Measurements from ENCODE around the gene NACC2.
"Not testable (repeated sequence)": the region's sequence is repeated elsewhere in the genome, so short reads cannot be mapped to it uniquely, and the experiment has no call there.

Gene NACC2

DNA sequence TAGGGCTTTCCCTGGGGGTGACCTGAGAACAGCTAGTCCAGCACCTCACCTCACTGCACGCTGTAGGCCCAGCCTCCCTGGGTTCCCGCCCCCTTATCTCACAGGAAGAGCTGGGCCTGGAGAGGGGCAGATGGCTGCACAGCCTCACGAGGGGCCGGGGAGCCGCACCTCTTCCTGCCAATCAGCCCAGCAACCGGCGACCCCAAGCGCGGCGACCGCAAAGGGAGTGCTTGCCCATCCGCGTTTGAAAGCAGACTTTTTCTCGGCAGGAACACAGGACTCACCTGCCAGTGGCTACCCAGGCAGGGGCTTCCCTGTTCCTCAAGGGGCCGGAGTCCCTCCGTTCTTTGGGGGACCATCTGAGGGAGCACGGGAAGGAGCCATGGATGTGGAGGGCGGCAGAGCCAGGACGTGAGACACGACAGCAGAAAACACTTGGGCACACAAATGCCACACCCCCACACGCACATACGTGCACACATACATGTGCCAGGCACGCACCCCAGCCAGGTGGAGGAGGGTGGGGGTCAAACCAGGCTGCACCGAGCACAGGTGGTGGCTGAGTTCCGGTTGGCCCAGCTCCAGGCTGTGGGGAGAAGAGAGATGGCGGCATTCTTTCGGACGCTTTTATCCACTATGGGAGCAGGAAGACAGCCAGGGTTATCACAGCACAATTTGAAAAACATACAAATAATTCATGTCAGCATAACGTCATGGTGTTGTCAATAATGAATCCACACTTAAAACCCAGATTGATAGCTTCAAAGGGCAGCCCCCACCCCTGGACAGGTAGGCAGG lies 12.3 kb upstream of the NACC2 start:
- TF ChIP-seq, protein P1, sequence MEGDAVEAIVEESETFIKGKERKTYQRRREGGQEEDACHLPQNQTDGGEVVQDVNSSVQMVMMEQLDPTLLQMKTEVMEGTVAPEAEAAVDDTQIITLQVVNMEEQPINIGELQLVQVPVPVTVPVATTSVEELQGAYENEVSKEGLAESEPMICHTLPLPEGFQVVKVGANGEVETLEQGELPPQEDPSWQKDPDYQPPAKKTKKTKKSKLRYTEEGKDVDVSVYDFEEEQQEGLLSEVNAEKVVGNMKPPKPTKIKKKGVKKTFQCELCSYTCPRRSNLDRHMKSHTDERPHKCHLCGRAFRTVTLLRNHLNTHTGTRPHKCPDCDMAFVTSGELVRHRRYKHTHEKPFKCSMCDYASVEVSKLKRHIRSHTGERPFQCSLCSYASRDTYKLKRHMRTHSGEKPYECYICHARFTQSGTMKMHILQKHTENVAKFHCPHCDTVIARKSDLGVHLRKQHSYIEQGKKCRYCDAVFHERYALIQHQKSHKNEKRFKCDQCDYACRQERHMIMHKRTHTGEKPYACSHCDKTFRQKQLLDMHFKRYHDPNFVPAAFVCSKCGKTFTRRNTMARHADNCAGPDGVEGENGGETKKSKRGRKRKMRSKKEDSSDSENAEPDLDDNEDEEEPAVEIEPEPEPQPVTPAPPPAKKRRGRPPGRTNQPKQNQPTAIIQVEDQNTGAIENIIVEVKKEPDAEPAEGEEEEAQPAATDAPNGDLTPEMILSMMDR (IDR thresholded peaks at IDR 0.05; ENCODE audit: insufficient read depth, low read length, poor library complexity, severe bottlenecking): no peak
- H3K36me3 ChIP-seq (ENCODE audit: control insufficient read depth, insufficient read depth, low read length): no peaks in the 10 kb centered on the region; the same call in 1 of the 2 replicates
- DNase-seq (ENCODE audit: extremely low read depth, insufficient read length): peak; percentile 73
- peak overlapping the region; percentile 40 for H3K4me3 ChIP-seq (replicated peaks; ENCODE audit: low read depth, low read length)
- H3K27me3 ChIP-seq (replicated peaks; ENCODE audit: control insufficient read depth, insufficient read depth, low read length): no peaks in the 10 kb centered on the region

DNA sequence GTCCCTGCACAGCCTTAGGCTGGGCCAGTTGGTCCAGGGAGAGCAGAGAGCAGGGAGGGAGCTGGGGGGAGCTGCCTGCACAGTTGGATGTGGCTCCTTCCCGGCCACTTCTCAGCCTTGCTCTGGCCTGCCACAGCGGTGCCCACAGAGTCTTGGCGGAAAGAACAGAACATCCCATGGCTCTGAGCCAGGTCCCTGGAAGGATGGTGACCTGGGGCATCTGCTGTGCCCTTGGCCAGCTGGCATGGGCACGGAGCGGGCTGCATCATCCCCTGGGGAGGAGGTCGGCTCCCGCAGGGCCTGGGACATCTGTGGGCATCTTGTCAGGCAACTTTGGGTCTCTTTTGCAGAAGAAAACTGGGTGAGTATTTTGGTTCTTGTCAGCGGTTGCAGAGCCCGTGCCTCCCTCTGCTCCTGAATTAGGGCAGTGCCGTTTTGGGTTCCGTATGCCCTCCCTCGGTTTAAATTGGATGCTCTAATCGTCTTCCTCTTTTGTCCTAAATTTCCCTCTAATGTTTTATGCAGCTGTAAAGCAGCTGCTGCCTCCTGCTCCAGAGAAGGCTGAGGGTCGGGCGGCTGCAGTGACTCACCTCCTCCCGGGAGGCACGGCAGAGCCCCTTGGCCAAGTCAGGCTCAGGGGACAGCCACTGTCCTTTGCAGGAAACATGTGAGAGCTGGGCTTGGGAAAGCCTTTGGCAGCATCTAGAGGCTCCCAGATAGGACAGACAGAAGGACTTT lies 10.5 kb upstream of the NACC2 start:
- DNase-seq (ENCODE audit: extremely low read depth, insufficient read length): no peak
- TF ChIP-seq, protein P1 (IDR thresholded peaks at IDR 0.05; ENCODE audit: insufficient read depth, low read length, poor library complexity, severe bottlenecking): no peak

DNA sequence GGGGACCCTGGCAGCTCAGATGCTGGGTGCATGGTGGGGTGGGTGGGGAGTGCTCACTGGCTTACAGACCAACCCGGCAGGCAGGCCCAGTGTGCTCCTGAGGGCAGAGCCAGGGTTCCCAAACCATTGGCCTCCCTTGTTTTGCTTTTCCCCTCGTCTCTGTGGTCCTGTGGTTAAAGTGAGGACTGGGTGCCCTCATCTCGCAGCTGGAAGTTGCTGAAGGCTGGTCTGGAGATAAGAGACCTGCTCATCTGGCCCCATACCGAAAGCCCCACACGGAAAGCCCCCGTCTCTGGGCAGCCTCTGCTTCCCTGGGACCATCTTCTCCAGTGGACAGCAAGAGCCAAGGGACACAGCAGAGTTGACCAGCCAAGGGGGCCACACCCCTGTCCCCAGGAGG lies 9.8 kb upstream of the NACC2 start:
- TF ChIP-seq, protein P1 (IDR thresholded peaks at IDR 0.05; ENCODE audit: insufficient read depth, low read length, poor library complexity, severe bottlenecking): no peak

More for the DNA sequence above, 10.5 kb upstream of the NACC2 start:
- no peaks in the 10 kb centered on the region for H3K36me3 ChIP-seq (ENCODE audit: control insufficient read depth, insufficient read depth, low read length)
- no peak overlapping the region for H3K4me3 ChIP-seq (replicated peaks; ENCODE audit: low read depth, low read length)
- no peaks in the 10 kb centered on the region for H3K27me3 ChIP-seq (replicated peaks; ENCODE audit: control insufficient read depth, insufficient read depth, low read length)

DNA sequence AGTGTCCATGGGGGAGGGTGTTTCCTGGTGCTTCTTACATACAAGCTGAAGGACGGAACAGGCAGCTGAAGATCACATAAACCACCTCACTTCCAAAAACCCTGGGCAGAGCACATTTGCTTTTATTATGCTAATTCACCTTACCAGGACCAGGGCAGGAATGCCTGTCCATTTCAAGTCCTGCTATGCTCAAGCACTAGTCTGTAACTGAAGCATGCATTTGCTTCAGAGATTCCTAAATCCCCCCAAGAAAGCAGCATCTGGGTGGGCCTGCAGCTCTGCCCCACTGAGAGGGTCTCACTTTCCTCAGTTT lies 9.4 kb upstream of the NACC2 start:
- Histone ChIP-seq H3K27me3 (replicated peaks; ENCODE audit: control insufficient read depth, insufficient read depth, low read length) (no peaks in the 10 kb centered on the region), H3K36me3 (ENCODE audit: control insufficient read depth, insufficient read depth, low read length) (no peaks in the 10 kb centered on the region), H3K4me3 (replicated peaks; ENCODE audit: low read depth, low read length) (no peak overlapping the region)
- DNase-seq (ENCODE audit: extremely low read depth, insufficient read length): no peak
- TF ChIP-seq, protein P1 (IDR thresholded peaks at IDR 0.05; ENCODE audit: insufficient read depth, low read length, poor library complexity, severe bottlenecking): no peak

More for the DNA sequence above, 9.8 kb upstream of the NACC2 start:
- no peak for DNase-seq (ENCODE audit: extremely low read depth, insufficient read length)
- no peaks in the 10 kb centered on the region for H3K27me3 ChIP-seq (replicated peaks; ENCODE audit: control insufficient read depth, insufficient read depth, low read length)
- no peak overlapping the region for H3K4me3 ChIP-seq (replicated peaks; ENCODE audit: low read depth, low read length)
- no peaks in the 10 kb centered on the region for H3K36me3 ChIP-seq (ENCODE audit: control insufficient read depth, insufficient read depth, low read length)

DNA sequence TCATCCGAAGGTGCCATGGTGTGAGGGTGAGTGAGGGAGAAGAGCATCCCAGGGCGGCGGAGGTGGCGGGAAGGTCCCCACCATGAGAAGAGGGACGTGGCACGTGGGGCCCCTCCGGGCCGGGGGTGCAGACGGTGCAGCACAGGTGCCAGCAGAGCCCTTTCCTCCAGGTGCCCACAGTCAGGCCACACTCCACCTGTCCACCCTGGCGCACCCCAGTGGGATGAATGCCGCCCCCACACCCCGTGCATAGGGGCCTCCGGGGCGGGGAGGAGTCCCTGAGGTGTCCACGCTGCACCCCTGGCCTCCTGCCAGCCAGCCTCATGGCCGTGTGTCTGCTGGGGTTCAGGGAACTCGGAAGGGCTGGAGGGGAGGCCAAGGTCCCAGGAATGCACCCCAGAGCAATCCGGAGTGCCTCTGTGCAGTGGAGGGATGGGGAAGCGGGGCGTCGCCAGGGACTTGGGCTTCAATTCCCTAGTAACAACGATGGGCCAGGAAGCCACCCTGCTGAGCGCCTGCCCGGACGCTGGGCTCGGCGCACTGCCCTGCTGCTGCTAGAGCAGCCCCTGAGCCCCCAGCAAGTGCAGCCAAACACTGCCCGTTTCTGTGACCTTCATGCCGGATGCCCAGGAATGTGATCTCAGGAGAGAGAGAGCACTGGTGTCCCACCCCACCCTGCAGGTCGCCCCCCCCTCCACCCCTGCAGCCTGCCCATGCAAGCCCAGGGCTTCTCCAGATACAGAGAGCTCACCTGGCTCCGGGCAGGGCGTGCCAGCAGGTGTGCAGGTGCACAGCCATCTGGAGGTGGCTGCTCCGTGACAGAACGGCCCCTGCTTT lies 8.8 kb upstream of the NACC2 start:
- H3K27me3 ChIP-seq (replicated peaks; ENCODE audit: control insufficient read depth, insufficient read depth, low read length): no peaks in the 10 kb centered on the region
- no peak overlapping the region for H3K4me3 ChIP-seq (replicated peaks; ENCODE audit: low read depth, low read length)
- DNase-seq (ENCODE audit: extremely low read depth, insufficient read length): no peak
- TF ChIP-seq, protein P1 (IDR thresholded peaks at IDR 0.05; ENCODE audit: insufficient read depth, low read length, poor library complexity, severe bottlenecking): no peak
- no peaks in the 10 kb centered on the region for H3K36me3 ChIP-seq (ENCODE audit: control insufficient read depth, insufficient read depth, low read length)

DNA sequence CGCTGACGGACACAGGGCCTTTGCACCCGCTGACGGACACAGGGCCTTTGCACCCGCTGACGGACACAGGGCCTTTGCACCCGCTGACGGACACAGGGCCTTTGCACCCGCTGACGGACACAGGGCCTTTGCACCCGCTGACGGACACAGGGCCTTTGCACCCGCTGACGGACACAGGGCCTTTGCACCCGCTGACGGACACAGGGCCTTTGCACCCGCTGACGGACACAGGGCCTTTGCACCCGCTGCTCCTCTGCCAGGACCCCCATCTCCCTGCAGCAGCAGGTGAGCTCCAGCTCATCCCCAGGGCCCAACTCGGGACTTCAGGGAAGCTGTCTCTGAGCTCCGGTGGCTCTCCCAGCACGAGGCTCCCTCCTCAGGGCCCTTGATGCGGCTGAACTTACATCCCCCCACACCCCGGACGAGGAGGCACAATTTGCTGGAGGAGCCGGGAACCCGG lies 6.6 kb upstream of the NACC2 start:
- not testable (repeated sequence) for H3K4me3 ChIP-seq (replicated peaks; ENCODE audit: low read depth, low read length); DNase-seq (ENCODE audit: extremely low read depth, insufficient read length); H3K36me3 ChIP-seq (ENCODE audit: control insufficient read depth, insufficient read depth, low read length); H3K27me3 ChIP-seq (replicated peaks; ENCODE audit: control insufficient read depth, insufficient read depth, low read length)

Measured in GM06990 (cell line).